ENCODE data around the gene PRR7. TPM values are rescaled to one million over a fixed set of nuclear protein-coding genes. Genes with fewer than 3 reads are reported as not detected.

Gene PRR7
- total RNA-seq, 1 donor from 2014 or later, result 1.4 TPM

- ATAC-seq (no peak), DNase-seq (ENCODE audit: missing footprints) (no peak)
- intact Hi-C loops (cut with DNase I), result loop anchor here (2.0 kb wide), 1 partner anchor 97 kb away; no protein-coding TSS in a partner anchor
Measured at GRCh38 chr5:177501874-177502678, 55.5 kb downstream of the PRR7 start.

- no peak for ATAC-seq
Measured at GRCh38 chr5:177502886-177503285, 56.3 kb downstream of the PRR7 start.

GRCh38 chr5:177503351-177504085, 56.9 kb downstream of the PRR7 start:
- no peak for DNase-seq (ENCODE audit: missing footprints)
- intact Hi-C loops (cut with DNase I), result no loop called here
- ATAC-seq, result no peak

More at GRCh38 chr5:177502886-177503285, 56.3 kb downstream of the PRR7 start:
- no peak for DNase-seq (ENCODE audit: missing footprints)
- intact Hi-C loops (cut with DNase I), result no loop called here

- intact Hi-C loops (cut with DNase I), result no loop called here
- DNase-seq (ENCODE audit: missing footprints), result no peak
- ATAC-seq, result no peak
Measured at GRCh38 chr5:177504086-177505056, 57.8 kb downstream of the PRR7 start.

GRCh38 chr5:177505075-177505474, 58.5 kb downstream of the PRR7 start:
- intact Hi-C loops (cut with DNase I), result no loop called here
- ATAC-seq, result no peak
- DNase-seq (ENCODE audit: missing footprints), result no peak

Other genes starting within 250 kb of the PRR7 start
- 18.9 TPM for gene RAB24, start 143.1 kb upstream of the PRR7 start, total RNA-seq
- 34.1 TPM for gene PRELID1, start 143.0 kb upstream of the PRR7 start, total RNA-seq
- 2.0 TPM for gene MXD3, start 134.9 kb upstream of the PRR7 start, total RNA-seq
- gene LMAN2, start 95.1 kb upstream of the PRR7 start, total RNA-seq, result 72.3 TPM
- 3.9 TPM for gene RGS14, start 88.9 kb upstream of the PRR7 start, total RNA-seq
- not detected for gene SLC34A1, start 62.4 kb upstream of the PRR7 start, total RNA-seq
- gene PFN3, start 46.2 kb upstream of the PRR7 start, total RNA-seq, result not detected
- gene F12, start 37.2 kb upstream of the PRR7 start, total RNA-seq, result not detected
- 18.1 TPM for gene GRK6, start 20.1 kb upstream of the PRR7 start, total RNA-seq
- 32.2 TPM for gene DBN1, start 26.8 kb downstream of the PRR7 start, total RNA-seq
- gene PDLIM7, start 50.8 kb downstream of the PRR7 start, total RNA-seq, result 43.1 TPM
- gene DOK3, start 63.0 kb downstream of the PRR7 start, total RNA-seq, result 4.4 TPM
- 30.1 TPM for gene DDX41, start 70.1 kb downstream of the PRR7 start, total RNA-seq
- 29.5 TPM for gene FAM193B, start 107.7 kb downstream of the PRR7 start, total RNA-seq
- gene TMED9, start 145.4 kb downstream of the PRR7 start, total RNA-seq, result 75.3 TPM
- 13.2 TPM for gene B4GALT7, start 153.3 kb downstream of the PRR7 start, total RNA-seq